ENCODE results near the gene UGDH.

DNA sequence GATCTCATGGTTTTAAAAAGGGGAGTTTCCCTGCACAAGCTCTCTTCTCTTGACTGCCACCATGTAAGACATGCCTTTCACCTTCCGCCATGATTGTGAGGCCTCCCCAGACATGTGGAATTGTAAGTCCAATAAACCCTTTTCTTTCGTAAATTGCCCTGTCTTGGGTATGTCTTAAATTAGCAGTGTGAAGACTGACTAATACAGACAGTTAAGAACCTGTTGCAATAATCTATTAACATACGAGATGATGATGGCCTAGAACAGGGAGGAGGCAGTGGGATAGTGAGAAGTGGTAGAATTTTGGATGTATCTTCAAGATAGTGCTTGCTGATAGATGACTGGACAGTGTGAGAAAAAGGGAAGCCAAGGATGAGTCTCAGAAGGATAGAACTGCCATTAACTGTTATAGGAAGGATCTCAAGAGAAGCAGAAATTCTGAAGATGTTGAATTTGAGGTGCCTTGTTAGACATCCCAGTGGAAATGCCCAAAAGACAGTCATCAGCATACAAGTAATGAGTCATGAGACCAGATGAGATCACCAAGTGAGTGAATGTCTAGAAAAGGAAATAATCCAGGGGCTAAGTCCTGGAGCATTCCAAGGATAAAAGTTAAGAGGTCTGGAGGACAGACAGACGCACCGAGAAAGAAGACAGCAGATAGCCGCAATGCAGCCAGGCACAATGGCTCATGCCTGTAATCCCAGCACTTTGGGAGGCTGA is 38.8 kb upstream of the UGDH start:
- TF ChIP-seq, protein P1, sequence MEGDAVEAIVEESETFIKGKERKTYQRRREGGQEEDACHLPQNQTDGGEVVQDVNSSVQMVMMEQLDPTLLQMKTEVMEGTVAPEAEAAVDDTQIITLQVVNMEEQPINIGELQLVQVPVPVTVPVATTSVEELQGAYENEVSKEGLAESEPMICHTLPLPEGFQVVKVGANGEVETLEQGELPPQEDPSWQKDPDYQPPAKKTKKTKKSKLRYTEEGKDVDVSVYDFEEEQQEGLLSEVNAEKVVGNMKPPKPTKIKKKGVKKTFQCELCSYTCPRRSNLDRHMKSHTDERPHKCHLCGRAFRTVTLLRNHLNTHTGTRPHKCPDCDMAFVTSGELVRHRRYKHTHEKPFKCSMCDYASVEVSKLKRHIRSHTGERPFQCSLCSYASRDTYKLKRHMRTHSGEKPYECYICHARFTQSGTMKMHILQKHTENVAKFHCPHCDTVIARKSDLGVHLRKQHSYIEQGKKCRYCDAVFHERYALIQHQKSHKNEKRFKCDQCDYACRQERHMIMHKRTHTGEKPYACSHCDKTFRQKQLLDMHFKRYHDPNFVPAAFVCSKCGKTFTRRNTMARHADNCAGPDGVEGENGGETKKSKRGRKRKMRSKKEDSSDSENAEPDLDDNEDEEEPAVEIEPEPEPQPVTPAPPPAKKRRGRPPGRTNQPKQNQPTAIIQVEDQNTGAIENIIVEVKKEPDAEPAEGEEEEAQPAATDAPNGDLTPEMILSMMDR (IDR thresholded peaks at IDR 0.05; ENCODE audit: low read depth, low read length, missing input control): no peak
- TF ChIP-seq TAF1 (conservative IDR thresholded peaks at IDR 0.05): no peak
- no peak for TF ChIP-seq RAD21 (IDR thresholded peaks at IDR 0.05)
- no peak for TF ChIP-seq YY1 (IDR thresholded peaks at IDR 0.05)
- no peak for TF ChIP-seq SP1 (IDR thresholded peaks at IDR 0.05)
- TF ChIP-seq, protein P2, sequence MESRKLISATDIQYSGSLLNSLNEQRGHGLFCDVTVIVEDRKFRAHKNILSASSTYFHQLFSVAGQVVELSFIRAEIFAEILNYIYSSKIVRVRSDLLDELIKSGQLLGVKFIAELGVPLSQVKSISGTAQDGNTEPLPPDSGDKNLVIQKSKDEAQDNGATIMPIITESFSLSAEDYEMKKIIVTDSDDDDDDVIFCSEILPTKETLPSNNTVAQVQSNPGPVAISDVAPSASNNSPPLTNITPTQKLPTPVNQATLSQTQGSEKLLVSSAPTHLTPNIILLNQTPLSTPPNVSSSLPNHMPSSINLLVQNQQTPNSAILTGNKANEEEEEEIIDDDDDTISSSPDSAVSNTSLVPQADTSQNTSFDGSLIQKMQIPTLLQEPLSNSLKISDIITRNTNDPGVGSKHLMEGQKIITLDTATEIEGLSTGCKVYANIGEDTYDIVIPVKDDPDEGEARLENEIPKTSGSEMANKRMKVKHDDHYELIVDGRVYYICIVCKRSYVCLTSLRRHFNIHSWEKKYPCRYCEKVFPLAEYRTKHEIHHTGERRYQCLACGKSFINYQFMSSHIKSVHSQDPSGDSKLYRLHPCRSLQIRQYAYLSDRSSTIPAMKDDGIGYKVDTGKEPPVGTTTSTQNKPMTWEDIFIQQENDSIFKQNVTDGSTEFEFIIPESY (IDR thresholded peaks at IDR 0.05): no peak
- TF ChIP-seq MAX (IDR thresholded peaks at IDR 0.05): no peak
- TF ChIP-seq JUND (IDR thresholded peaks at IDR 0.05): no peak

All from liver (tissue), 3 donors.